ENCODE results near the gene TFPI.

DNA sequence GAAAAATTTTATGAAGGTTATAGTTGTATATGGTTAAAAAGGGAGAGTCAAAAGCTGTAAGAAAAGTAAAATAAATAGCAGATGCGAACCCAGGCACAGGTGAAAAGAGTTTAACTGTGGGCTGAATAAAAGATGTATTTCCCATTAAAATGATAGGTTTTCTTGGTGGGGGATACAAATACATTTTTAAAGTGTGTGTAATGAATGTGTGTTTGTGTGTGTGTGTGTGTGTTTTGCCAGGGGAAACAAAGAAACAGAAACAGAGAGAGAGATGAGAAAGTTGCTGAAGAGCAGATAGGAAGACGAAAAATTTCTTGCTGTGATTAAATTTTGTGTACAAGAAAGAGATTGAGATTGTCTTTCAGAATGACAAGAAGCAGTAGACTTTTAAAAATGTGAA lies 12.1 kb downstream of the TFPI start:
- TF ChIP-seq EZH2 (IDR thresholded peaks at IDR 0.05; ENCODE audit: borderline replicate concordance, low read length): no peak
- TF ChIP-seq, protein P1, sequence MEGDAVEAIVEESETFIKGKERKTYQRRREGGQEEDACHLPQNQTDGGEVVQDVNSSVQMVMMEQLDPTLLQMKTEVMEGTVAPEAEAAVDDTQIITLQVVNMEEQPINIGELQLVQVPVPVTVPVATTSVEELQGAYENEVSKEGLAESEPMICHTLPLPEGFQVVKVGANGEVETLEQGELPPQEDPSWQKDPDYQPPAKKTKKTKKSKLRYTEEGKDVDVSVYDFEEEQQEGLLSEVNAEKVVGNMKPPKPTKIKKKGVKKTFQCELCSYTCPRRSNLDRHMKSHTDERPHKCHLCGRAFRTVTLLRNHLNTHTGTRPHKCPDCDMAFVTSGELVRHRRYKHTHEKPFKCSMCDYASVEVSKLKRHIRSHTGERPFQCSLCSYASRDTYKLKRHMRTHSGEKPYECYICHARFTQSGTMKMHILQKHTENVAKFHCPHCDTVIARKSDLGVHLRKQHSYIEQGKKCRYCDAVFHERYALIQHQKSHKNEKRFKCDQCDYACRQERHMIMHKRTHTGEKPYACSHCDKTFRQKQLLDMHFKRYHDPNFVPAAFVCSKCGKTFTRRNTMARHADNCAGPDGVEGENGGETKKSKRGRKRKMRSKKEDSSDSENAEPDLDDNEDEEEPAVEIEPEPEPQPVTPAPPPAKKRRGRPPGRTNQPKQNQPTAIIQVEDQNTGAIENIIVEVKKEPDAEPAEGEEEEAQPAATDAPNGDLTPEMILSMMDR (conservative IDR thresholded peaks at IDR 0.05 in 1 of 2, IDR thresholded peaks at IDR 0.05 in 1 of 2; ENCODE audit: extremely low read depth in 1 of 2, insufficient read depth in 1 of 2, low read depth in 1 of 2, low read length in 2 of 2): no peak

All from mammary epithelial cell (primary cell).